ENCODE data around the gene CSNK2A3.

Gene CSNK2A3

DNA sequence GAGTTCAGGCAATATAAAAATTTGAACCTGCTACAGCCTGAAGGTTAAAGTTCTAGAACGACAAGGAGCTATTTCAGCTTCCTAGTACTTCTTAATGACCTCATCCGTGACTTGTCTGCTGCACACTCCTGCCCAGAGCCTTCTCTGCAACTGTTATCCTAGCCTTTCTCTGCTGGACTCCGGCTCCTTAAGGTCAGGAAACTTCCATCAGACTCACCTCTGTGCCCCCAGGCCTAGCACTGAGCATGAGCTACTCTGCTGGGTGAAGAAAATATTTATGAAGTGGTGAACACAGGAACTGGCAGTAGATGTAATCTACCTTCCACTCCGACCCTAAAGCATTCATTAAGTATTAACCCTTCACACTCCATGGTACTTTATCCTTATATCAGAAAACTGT, 18.4 kb downstream of the CSNK2A3 start:
- no peak for DNase-seq

- DNase-seq: no peak
Observed at GRCh38 chr11:11332141-11332710, 20.8 kb downstream of the CSNK2A3 start.

- no peak for DNase-seq
Observed at GRCh38 chr11:11329062-11329806, 23.8 kb downstream of the CSNK2A3 start.

DNA sequence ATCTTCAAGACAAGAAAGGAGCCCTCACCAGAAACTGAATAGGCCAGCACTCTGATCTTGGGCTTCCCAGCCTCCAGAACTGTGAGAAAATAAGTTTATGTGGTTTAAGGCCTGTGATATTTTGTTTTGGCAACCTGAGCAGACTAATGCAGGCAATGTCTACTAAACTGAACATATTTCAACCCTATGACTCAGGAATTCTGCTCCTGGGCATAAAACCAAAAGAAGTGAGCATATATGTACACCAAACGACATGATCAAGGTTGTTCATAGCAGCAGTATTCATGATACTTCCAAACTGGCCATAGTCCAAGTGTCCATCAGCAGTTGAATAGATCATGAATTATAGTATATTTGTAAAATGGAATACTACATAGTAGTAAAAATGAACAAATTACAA, 29.0 kb downstream of the CSNK2A3 start:
- no peak for DNase-seq

GRCh38 chr11:11322101-11322500, 30.9 kb downstream of the CSNK2A3 start:
- DNase-seq: no peak

GRCh38 chr11:11320825-11321224, 32.2 kb downstream of the CSNK2A3 start:
- DNase-seq: no peak

DNA sequence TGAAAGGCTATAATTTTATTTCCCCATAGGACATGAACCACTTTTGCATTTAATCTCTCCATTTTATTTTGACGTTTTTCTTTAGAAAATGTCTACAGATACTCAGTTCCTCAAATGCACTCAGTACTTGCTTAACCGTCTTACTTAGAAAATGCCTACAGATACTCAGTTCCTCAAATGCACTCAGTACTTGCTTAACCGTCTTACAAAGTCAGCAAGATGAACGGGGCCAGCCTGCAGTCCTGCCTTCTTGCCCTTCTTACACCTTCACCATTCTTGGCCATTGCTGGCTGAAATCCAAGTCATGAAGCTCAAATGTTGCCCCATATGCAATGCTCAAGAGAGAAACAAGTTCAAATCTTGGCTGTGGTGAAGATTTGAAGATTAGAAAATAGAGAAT, 34.1 kb downstream of the CSNK2A3 start:
- DNase-seq: no peak

DNA sequence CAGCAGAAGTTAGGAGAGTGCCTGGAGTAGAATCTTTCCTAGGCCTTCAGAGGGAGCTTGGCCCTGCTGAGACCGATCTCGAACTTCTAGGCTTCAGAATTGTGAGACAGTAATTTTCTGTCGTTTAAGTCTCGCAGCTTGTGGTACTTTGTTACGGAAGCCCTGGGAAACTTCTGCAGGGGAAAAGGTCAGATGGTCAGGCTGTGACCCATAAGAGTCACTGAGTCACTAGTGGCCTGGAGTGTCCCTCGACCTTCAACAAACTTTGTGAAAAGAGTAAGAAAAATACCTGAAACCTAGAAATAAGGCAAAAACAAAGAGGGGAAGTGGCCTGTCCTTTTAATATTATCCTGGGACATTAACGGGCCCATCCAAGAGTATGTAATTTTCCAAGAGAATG, 34.6 kb downstream of the CSNK2A3 start:
- no peak for DNase-seq

GRCh38 chr11:11316651-11317230, 36.3 kb downstream of the CSNK2A3 start:
- no peak for DNase-seq

- DNase-seq: no peak
Observed at GRCh38 chr11:11313902-11314692, 39.0 kb downstream of the CSNK2A3 start.

DNA sequence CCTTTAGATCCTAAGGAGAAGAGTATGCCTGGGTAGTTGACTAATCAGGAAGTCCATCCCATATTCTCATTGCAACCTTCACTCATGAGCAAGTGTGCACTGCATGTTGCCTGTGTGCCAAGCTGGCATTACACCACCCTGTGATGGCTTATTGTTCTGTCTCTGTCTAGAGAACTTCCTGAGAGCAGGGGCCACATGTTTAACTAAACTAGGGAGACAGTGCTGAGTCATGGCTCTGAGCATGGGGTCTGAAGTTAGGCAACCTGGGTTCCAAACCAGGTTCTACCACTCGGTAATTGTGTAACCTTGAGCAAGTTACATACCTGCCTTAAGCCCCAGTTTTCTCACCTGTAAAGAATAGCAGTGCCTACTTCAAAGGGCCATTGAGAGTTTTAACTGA, 39.6 kb downstream of the CSNK2A3 start:
- DNase-seq: no peak

- no peak for DNase-seq
Observed at GRCh38 chr11:11312738-11313137, 40.3 kb downstream of the CSNK2A3 start.

GRCh38 chr11:11311169-11311568, 41.9 kb downstream of the CSNK2A3 start:
- DNase-seq: no peak

DNA sequence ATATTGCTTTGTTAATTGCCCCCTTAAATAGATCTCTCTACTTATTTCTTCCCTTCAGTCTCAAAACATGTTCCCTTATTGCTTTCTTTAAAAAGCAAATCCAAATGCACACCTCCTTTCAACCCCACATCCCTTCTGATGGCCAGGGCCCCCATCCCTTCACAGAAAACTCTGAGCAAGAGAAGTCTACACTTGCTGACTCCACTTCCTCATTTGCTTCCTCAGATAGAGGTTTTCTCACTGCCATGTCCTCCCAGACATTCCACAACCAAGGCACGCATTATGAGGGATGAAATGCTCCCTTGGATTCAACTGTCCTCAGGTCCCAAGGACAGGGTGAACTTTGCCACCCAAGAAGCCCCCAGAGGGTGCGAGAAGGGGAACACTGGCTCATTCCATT, 43.1 kb downstream of the CSNK2A3 start:
- no peak for DNase-seq

- DNase-seq: no peak
Observed at GRCh38 chr11:11308249-11308648, 44.8 kb downstream of the CSNK2A3 start.

DNA sequence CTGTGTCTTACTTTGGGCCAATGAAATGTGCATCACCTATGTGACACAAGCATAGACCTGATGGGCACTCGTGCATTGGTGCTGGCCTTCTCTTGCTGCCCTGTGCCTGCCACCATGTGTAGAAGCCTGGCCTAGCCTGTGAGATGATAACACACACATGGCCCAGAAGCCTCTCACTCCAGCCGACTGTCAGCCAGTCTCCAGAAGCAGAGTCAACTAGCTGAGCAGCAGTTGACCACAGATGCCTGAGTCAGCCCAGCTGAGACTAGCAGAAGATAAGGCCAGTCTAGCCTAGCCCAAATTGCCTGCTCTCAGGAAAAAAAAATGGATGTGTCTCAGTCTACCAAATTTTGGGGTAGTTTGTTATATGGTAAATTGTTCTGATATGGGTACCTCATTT, 46.2 kb downstream of the CSNK2A3 start:
- DNase-seq: no peak

GRCh38 chr11:11304550-11304949, 48.5 kb downstream of the CSNK2A3 start:
- no peak for DNase-seq

- DNase-seq: no peak
Observed at GRCh38 chr11:11302565-11302964, 50.5 kb downstream of the CSNK2A3 start.

All from femur (tissue), 1 donor.